Psoas muscle (tissue), 8 donors: ENCODE data around the gene UNC5B. TPM values are rescaled to one million over a fixed set of nuclear protein-coding genes. Genes with fewer than 3 reads are reported as not detected.

ENCODE experiments used
- ATAC-seq, 4 donors: fragments of 200-7000 bp; cut with Tn5 transposase; one replicate each; pipeline ENCODE4 v1.9.1; 2020; ENCODE audit warnings: moderate library complexity in 3 of 4, mild to moderate bottlenecking in 2 of 4
- DNase-seq, 2 donors: peaks; one replicate each; pipeline ENCODE4 v3.0.0-alpha.2; 2020
- H3K27ac ChIP-seq: fragments of 200-600 bp; one replicate; pipeline ENCODE4 v1.8.0; 2022
- H3K27me3 ChIP-seq, 3 donors: fragments of 200-600 bp in 1 of 3; one replicate each; pipeline versions ENCODE4 v1.6.1 to v1.8.0; 2013 to 2022; ENCODE audit warnings: low read length in 2 of 3, mild to moderate bottlenecking in 2 of 3, moderate library complexity in 1 of 3; ENCODE audit not compliant: insufficient read depth in 3 of 3
- H3K36me3 ChIP-seq, 2 donors: fragments of 200-600 bp in 1 of 2; one replicate each; pipeline versions ENCODE4 v1.6.1 to v1.8.0; 2013 to 2022; ENCODE audit warnings: low read depth in 1 of 2, mild to moderate bottlenecking in 1 of 2, moderate library complexity in 1 of 2; ENCODE audit not compliant: insufficient read depth in 1 of 2
- H3K4me1 ChIP-seq: fragments of 200-600 bp; one replicate; pipeline ENCODE4 v1.8.0; 2022
- H3K4me3 ChIP-seq: fragments of 200-600 bp; one replicate; pipeline ENCODE4 v1.8.0; 2022; ENCODE audit warnings: mild to moderate bottlenecking
- H3K9me3 ChIP-seq: fragments of 200-600 bp; one replicate; pipeline ENCODE4 v1.8.0; 2022
- WGBS, 3 donors: extraction: QIAGEN DNeasy Blood & Tissue Kit; methylation state at CpG; one replicate each; pipeline versions ENCODE4 v1.1.6 to v1.1.7; 2013; 5-methylcytosine and 5-hydroxymethylcytosine counted together
- intact Hi-C, 2 donors: fragments of 100-400 bp; cut with DNase I; formaldehyde crosslinking; loops; one replicate each; pipeline versions ENCODE4 v1.11.0 to v1.14.2; 2022
- polyA plus RNA-seq, 3 donors: library from polyadenylated mRNA; stranded (reverse); fragments of 200-250 nt; gene quantifications; one replicate each; pipeline ENCODE4 v1.2.3, GENCODE V29; 2013
- total RNA-seq, 4 donors: library from RNA; stranded (reverse); fragmentation: NEBNext Ultra II Directional in 2 of 4; extraction: Animal tissue kit (Norgen Biotek cat#: 25700) in 2 of 4; gene quantifications; one replicate each; pipeline versions ENCODE4 v1.2.1 to v1.2.4, GENCODE V29; 2021 to 2023
- TF ChIP-seq, protein P1 (sequence below): fragments of 200-600 bp; IDR thresholded peaks from one replicate; pipeline ENCODE4 v1.8.0; 2022; ENCODE audit warnings: antibody characterized with exemption
- donor health status: healthy with polysubstance abuse.
- donor health status: DM: no; HTN: no; CAD: no; lungs with moderate emphysema.
- donor health status: Bipolar disorder and iron deficiency.
- donor health status: healthy.
- donor health status: DM: yes; HTN: yes; CAD: no.
- donor health status: DM: no; HTN: no; CAD: no.
- donor health status: DM: no; HTN: no; CAD: no.
- donor health status: DM: yes; HTN: yes; CAD: no.

Gene UNC5B
- total and polyA plus RNA-seq, 7 donors, result 0.65 to 5.7 (median 1.3) TPM

- TF ChIP-seq, protein P1, sequence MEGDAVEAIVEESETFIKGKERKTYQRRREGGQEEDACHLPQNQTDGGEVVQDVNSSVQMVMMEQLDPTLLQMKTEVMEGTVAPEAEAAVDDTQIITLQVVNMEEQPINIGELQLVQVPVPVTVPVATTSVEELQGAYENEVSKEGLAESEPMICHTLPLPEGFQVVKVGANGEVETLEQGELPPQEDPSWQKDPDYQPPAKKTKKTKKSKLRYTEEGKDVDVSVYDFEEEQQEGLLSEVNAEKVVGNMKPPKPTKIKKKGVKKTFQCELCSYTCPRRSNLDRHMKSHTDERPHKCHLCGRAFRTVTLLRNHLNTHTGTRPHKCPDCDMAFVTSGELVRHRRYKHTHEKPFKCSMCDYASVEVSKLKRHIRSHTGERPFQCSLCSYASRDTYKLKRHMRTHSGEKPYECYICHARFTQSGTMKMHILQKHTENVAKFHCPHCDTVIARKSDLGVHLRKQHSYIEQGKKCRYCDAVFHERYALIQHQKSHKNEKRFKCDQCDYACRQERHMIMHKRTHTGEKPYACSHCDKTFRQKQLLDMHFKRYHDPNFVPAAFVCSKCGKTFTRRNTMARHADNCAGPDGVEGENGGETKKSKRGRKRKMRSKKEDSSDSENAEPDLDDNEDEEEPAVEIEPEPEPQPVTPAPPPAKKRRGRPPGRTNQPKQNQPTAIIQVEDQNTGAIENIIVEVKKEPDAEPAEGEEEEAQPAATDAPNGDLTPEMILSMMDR, result no peak
- no peaks in the 10 kb centered on the region for H3K9me3 ChIP-seq
- no peaks in the 10 kb centered on the region for H3K36me3 ChIP-seq
- H3K4me1 ChIP-seq, result peaks cover 46% of the 10 kb centered on the region
- ATAC-seq (peak; percentile 82 to 90 (median 88)), DNase-seq (peak; percentile 61 to 91)
- no peaks in the 10 kb centered on the region for H3K27me3 ChIP-seq
- intact Hi-C loops, result loop anchor here in 1 of 2 donors (5.0 kb wide), 1 partner anchor 56 kb away; the partner anchor contains the start of gene UNC5B
- peak overlapping the region; percentile 61 for H3K27ac ChIP-seq
- WGBS, 3 donors, result 38 to 44% (median 39%) methylated on average over 11 of the region's 11 CpGs
- no peak overlapping the region for H3K4me3 ChIP-seq
Measured at GRCh38 chr10:71268758-71269157, 56.4 kb downstream of the UNC5B start.

GRCh38 chr10:71269301-71270288 lies 57.2 kb downstream of the UNC5B start:
- Histone ChIP-seq H3K27ac (no peak overlapping the region), H3K9me3 (no peaks in the 10 kb centered on the region), H3K4me3 (no peak overlapping the region), H3K27me3 (no peaks in the 10 kb centered on the region), H3K36me3 (no peaks in the 10 kb centered on the region), H3K4me1 (peaks cover 43% of the 10 kb centered on the region)
- 56 to 61% (median 56%) methylated on average over 11 of the region's 11 CpGs for WGBS, 3 donors
- ATAC-seq (peak in 1 of 4 donors; percentile 14), DNase-seq (no peak)
- intact Hi-C loops, result loop anchor here in 1 of 2 donors (5.0 kb wide), 1 partner anchor 57 kb away; the partner anchor contains the start of gene UNC5B
- TF ChIP-seq, protein P1, result no peak

GRCh38 chr10:71270301-71271220 lies 58.2 kb downstream of the UNC5B start:
- WGBS, 3 donors, result 55 to 61% (median 59%) methylated on average over 9 to 10 of the region's 10 CpGs
- H3K27me3 ChIP-seq, result no peaks in the 10 kb centered on the region
- H3K36me3 ChIP-seq, result no peaks in the 10 kb centered on the region
- ATAC-seq (peak in 3 of 4 donors; percentile 31 to 43 (median 32)), DNase-seq (no peak)
- no peak overlapping the region for H3K4me3 ChIP-seq
- H3K27ac ChIP-seq, result no peak overlapping the region
- TF ChIP-seq, protein P1, result peak; percentile 54
- H3K9me3 ChIP-seq, result no peaks in the 10 kb centered on the region
- peaks cover 44% of the 10 kb centered on the region for H3K4me1 ChIP-seq
- intact Hi-C loops, result no loop called here

DNA sequence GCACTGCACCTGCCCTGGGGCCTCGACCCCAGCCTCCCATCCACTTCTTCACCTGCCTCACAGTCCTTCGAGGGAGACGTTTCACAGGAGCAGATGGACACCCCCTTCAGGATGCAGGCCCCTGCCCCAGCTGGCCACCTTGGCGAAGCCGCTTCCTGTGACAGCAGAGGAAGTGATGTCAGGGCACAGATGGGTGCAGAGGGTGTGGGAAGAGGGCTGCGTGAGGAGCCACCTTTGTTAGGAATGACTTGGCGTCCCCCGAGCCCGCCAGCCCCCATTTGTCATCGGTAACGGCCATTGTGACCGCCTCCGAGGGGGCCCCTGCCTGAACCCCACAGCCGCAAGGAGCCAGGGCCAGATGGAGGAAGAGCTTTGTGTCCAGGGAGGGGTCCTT lies 59.3 kb downstream of the UNC5B start:
- Histone ChIP-seq H3K36me3 (no peaks in the 10 kb centered on the region), H3K9me3 (no peaks in the 10 kb centered on the region), H3K4me1 (peaks cover 36% of the 10 kb centered on the region), H3K4me3 (no peak overlapping the region), H3K27ac (no peak overlapping the region), H3K27me3 (no peaks in the 10 kb centered on the region)
- DNase-seq, result no peak
- 71 to 81% (median 81%) methylated on average over 14 of the region's 14 CpGs for WGBS, 3 donors
- no peak for ATAC-seq
- intact Hi-C loops, result no loop called here
- TF ChIP-seq, protein P1, result no peak
